DND-41 (cell line): ENCODE data around the gene UTF1.

Source experiments
- ATAC-seq: fragments of 200-7000 bp; cut with Tn5 transposase; 3 replicates; pipeline ENCODE4 v1.9.1; 2021; ENCODE audit warnings: low read depth; ENCODE audit not compliant: insufficient read depth
- DNase-seq: peaks from one replicate; pipeline ENCODE4 v3.0.0-alpha.2; 2020
- H2AFZ ChIP-seq: 2 replicates; pipeline ENCODE4 v1.6.0; 2012; ENCODE audit warnings: low read depth, low read length
- H3K27ac ChIP-seq: 2 replicates; pipeline ENCODE4 v1.5.1; 2012; ENCODE audit warnings: low read length, inconsistent platforms
- H3K27me3 ChIP-seq: fragments of 200-600 bp; sonication (generic); 2 replicates; pipeline ENCODE4 v1.6.0; 2012; ENCODE audit warnings: low read length, mild to moderate bottlenecking, inconsistent platforms; ENCODE audit not compliant: insufficient read depth, poor library complexity
- H3K36me3 ChIP-seq: 2 replicates; pipeline ENCODE4 v1.5.1; 2012; ENCODE audit warnings: low read length, inconsistent platforms; ENCODE audit not compliant: insufficient read depth
- H3K4me1 ChIP-seq: 2 replicates; pipeline ENCODE4 v1.5.1; 2012; ENCODE audit warnings: mild to moderate bottlenecking, low read length; ENCODE audit not compliant: insufficient read depth
- H3K4me2 ChIP-seq: 2 replicates; pipeline ENCODE4 v1.6.0; 2012; ENCODE audit warnings: mild to moderate bottlenecking, moderate library complexity, low read length, inconsistent platforms; ENCODE audit not compliant: insufficient read depth
- H3K4me3 ChIP-seq, 2 experiments: fragments of 200-600 bp in 1 of 2; shearing (Covaris generic) in 1 of 2; 2 replicates each; pipeline ENCODE4 v1.5.1; 2012 to 2016; ENCODE audit warnings: inconsistent platforms in 2 of 2, low read length in 2 of 2, mild to moderate bottlenecking in 2 of 2, low read depth in 1 of 2, moderate library complexity in 1 of 2
- H3K79me2 ChIP-seq: 2 replicates; pipeline ENCODE4 v1.6.0; 2012; ENCODE audit warnings: low read length, inconsistent platforms; ENCODE audit not compliant: insufficient read depth
- H3K9ac ChIP-seq: 2 replicates; pipeline ENCODE4 v1.6.0; 2012; ENCODE audit warnings: low read depth, mild to moderate bottlenecking, inconsistent platforms, low read length, moderate library complexity
- H3K9me3 ChIP-seq: 2 replicates; pipeline ENCODE4 v1.5.1; 2012; ENCODE audit warnings: low read length, moderate library complexity, mild to moderate bottlenecking, inconsistent platforms; ENCODE audit not compliant: insufficient read depth, severe bottlenecking
- H4K20me1 ChIP-seq: 2 replicates; pipeline ENCODE4 v1.6.0; 2012; ENCODE audit warnings: low read length; ENCODE audit not compliant: insufficient read depth
- CTCF ChIP-seq: IDR thresholded peaks from 2 replicates; pipeline ENCODE4 v1.5.1; 2012; ENCODE audit warnings: borderline replicate concordance, low read length, moderate library complexity, mild to moderate bottlenecking; ENCODE audit not compliant: poor library complexity, severe bottlenecking; ENCODE audit errors: extremely low read depth
- EZH2 ChIP-seq: IDR thresholded peaks from 3 replicates; pipeline ENCODE4 v1.6.1; 2012; ENCODE audit warnings: borderline replicate concordance, low read depth, mild to moderate bottlenecking, moderate library complexity, low read length, inconsistent platforms; ENCODE audit not compliant: severe bottlenecking

The UTF1 gene

GRCh38 chr10:133205146-133205545 lies 24.9 kb upstream of the UTF1 start:
- Histone ChIP-seq H3K9me3 (no peaks in the 10 kb centered on the region), H3K4me1 (no peaks in the 10 kb centered on the region), H3K4me3 (no peak overlapping the region), H3K27me3 (no peaks in the 10 kb centered on the region), H2AFZ (no peak overlapping the region), H3K4me2 (no peak overlapping the region), H3K9ac (no peak overlapping the region), H3K36me3 (no peaks in the 10 kb centered on the region), H3K79me2 (no peaks in the 10 kb centered on the region), H3K27ac (no peak overlapping the region), H4K20me1 (peaks cover 7% of the 10 kb centered on the region; the same call in 1 of the 2 replicates)
- DNase-seq (no peak), ATAC-seq (no peak)
- TF ChIP-seq CTCF (no peak), EZH2 (no peak)

- Histone ChIP-seq H3K79me2 (no peaks in the 10 kb centered on the region), H3K4me1 (no peaks in the 10 kb centered on the region), H2AFZ (no peak overlapping the region), H3K4me3 (no peak overlapping the region), H3K36me3 (no peaks in the 10 kb centered on the region), H3K9ac (no peak overlapping the region), H3K4me2 (no peak overlapping the region), H3K9me3 (no peaks in the 10 kb centered on the region), H3K27me3 (no peaks in the 10 kb centered on the region), H4K20me1 (peaks cover 7% of the 10 kb centered on the region; the same call in 1 of the 2 replicates), H3K27ac (no peak overlapping the region)
- ATAC-seq, result no peak
- TF ChIP-seq CTCF, result no peak
- no peak for TF ChIP-seq EZH2
- no peak for DNase-seq
Measured at GRCh38 chr10:133206356-133207040, 23.5 kb upstream of the UTF1 start.

- no peak for ATAC-seq
- no peaks in the 10 kb centered on the region for H3K27me3 ChIP-seq
Measured at GRCh38 chr10:133207041-133207600, 22.9 kb upstream of the UTF1 start.

More at GRCh38 chr10:133207041-133207600, 22.9 kb upstream of the UTF1 start:
- H2AFZ ChIP-seq, result no peak overlapping the region
- no peaks in the 10 kb centered on the region for H3K36me3 ChIP-seq
- no peaks in the 10 kb centered on the region for H3K9me3 ChIP-seq
- TF ChIP-seq CTCF (no peak), EZH2 (no peak)
- no peaks in the 10 kb centered on the region for H3K79me2 ChIP-seq
- no peak overlapping the region for H3K4me3 ChIP-seq
- no peak overlapping the region for H3K27ac ChIP-seq
- peaks cover 7% of the 10 kb centered on the region; the same call in 1 of the 2 replicates for H4K20me1 ChIP-seq
- no peak for DNase-seq
- no peak overlapping the region for H3K9ac ChIP-seq
- H3K4me1 ChIP-seq, result no peaks in the 10 kb centered on the region
- H3K4me2 ChIP-seq, result no peak overlapping the region
